Stimulated activated CD4-positive, alpha-beta T cell treated with anti-CD3 and anti-CD28 coated beads, Interleukin-2, amount 100 ng/mL, for 24 hours (primary cell): ENCODE data around the gene VSIG8.
A peak's percentile ranks its signal among the peaks of the same experiment; 100 is the strongest.
"Not testable (repeated sequence)": the region's sequence is repeated elsewhere in the genome, so short reads cannot be mapped to it uniquely, and the experiment has no call there.

ENCODE experiments used
- DNase-seq, 2 donors: peaks; one replicate each; pipeline ENCODE4 v3.0.0-alpha.2; 2020

VSIG8 gene, protein sequence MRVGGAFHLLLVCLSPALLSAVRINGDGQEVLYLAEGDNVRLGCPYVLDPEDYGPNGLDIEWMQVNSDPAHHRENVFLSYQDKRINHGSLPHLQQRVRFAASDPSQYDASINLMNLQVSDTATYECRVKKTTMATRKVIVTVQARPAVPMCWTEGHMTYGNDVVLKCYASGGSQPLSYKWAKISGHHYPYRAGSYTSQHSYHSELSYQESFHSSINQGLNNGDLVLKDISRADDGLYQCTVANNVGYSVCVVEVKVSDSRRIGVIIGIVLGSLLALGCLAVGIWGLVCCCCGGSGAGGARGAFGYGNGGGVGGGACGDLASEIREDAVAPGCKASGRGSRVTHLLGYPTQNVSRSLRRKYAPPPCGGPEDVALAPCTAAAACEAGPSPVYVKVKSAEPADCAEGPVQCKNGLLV

DNA sequence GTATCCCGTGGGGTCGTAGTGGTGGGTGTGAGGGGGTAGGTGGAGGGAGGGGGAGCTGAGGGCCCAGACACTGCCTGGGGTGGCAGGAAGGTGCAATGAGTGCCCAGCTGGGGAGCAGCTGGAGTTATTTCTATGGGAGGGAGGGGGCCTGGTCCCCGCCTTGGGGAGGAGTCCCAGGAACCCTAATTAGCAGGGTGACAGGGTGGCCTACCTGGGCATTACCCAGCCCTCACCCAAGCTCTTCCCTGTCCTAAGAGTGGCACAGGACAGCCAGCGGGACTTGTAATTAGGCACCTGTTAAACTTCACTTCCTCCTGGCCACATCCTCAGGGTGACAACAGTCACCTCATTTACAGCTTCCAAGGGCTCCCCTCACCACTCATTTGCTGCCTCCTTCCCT, at the start of gene VSIG8:
Gene VSIG8, minus strand, starts transcription at position 101 of the 400 bp plus-strand sequence. CDS start 136 bp downstream, outside the sequence.
- DNase-seq = no peak

DNA sequence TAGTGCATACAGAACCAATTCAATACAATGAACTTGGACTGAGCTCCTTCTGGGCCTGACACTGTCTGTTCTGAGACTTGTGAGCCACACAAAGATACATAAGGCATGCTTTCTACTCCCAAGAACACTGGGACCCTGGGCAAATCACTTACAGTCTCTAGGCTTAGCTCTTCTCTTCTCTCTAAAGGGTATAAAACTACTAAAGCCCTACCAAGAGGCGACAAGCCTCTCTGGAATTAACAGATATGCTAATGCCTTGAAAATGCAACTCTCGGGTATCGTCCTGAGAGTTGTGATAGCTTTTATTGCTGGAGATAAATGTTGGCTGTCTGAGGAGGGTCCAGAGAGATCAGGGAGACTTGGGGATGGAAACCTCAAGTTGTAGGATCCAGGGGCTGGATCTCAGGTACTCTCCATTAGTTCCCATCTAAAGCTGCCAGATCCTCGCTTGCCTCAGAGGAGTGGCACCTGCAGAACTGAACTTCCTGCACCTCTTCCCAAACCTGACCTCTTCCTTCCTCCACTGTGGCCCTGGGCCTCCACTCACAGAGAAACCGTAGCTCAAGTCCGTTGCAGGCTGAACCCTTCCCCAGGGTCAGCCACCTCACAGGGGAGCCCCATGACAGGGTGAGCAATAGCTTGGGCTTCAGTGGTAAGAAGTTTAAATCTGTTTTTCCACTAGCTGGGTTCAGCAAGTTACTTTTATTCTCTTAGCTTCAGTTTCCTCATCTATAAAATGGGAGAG, 49.0 kb upstream of the VSIG8 start:
- no peak for DNase-seq

DNA sequence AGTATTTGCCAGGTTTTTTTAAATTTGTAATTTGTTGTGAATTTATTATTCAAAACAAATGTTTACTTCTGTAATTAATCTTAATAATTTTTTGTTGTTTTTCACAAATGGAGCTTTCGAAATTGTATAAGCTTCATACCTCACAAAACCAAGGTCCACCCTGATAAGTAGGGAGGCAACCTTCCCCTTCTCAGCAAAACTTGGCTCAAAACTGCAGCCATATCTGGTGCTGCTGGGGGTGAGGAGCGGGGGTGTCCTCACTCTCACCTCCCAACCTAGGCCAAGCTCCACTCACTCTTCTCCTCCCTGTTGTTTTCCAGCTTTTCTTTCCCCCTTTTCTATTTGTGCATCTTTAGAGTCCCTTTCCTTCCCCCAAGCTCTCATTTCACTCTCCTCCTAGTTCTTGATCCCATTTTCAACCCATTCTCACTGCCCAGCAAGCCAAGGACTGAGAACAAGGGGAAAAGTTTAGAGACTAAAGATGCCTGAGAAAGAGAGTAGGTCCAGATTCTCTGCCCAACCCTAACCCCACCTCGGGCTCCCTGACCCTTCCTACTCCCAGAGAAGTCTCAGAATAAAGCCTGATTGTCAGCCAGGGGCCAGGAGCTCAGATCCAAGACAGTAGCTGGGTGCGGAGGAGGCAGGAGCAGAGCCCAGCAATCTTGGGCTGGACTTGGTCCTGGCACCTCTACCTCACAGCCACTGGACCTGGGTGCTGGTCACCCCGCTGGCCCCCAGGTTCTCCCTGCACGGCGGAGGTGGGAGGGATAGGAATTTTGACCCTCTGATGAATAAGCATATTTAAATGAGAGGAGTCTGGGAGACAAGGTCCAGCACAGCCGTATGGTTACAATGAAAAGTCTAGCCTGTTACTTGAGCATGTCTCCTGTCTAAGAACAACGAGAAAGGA, 45.8 kb upstream of the VSIG8 start:
- DNase-seq = no peak

DNA sequence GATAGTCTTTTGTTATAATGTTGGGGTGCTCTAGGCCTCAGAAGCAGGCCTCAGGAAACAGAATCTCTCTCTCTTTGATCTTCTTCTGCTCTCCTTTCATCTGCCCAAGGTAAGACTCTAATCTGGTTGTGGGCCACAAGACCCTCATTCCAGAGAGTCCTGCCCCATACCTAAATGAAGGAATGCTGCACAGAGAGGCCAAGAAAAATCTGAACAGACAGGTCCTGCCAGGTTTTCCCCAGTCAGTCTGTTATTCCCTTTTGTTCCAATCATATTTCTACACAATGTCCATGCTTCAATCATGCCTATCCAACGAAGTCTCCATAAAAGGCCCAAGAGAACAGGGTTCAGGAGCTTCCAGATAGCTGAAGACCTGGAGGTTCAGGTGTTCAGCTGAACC, 44.5 kb upstream of the VSIG8 start:
- DNase-seq = no peak

DNA sequence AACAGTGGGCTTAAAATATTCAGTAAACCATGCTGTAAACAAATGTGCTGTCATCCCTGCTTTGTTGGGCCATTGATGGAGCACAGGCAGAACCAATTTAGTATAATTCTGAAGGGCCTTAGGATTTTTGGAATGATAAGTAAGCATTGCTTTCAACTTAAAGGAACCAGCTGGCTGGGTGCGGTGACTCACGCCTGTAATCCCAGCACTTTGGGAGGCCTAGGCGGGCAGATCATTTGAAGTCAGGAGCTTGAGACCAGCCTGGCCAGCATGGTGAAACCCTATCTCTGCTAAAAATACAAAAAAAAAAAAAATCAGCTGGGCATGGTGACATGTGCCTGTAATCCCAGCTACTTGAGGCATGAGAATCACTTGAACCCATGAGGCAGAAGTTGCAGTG, 41.6 kb upstream of the VSIG8 start:
- DNase-seq = not testable (repeated sequence)

DNA sequence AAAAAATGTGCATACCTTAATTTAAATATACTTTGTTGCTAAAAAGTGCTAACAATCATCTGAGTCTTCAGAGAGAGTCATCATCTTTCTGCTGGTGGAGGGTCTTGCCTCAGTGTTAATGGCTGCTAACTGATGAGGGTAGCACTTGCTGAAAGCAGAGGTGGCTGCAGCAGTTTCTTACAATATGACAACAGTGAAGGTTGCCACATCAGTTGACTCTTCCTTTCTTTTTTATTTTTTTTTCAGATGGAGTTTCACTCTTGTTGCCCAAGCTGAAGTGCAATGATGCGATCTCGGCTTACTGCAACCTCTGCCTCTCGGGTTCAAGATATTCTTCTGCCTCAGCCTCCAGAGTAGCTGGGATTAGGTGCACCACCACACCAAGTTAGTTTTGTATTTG, 40.1 kb upstream of the VSIG8 start:
- no peak for DNase-seq

DNA sequence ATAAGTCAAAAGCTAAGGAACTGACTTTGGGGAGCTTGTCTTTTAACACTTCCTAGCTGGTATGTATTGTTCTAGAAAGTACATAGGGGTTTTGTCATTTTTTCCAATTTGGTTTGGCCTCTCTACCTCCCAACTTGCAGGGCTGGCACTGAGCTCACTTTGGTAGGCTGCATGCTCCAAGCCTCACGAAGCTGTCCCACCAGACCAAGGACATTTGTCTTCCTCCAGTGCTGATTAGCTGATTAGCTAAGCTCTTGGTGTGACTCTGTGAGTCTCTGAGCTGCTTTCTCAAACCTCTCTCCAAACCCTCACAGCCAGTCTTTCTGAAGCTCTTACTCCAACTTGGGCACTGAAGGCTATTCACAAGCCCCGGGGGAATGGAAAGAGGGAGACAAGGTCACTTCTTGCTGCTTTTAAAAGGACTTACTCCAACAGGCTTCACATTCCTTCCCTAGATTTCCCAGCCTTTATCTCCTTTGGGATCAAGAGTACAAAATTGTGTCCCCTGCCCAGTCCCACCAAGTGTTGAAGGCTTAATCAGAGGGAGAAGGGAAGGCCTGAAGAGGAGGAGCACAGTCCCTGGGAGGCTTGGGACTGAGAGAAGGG, 38.4 kb upstream of the VSIG8 start:
- no peak for DNase-seq

DNA sequence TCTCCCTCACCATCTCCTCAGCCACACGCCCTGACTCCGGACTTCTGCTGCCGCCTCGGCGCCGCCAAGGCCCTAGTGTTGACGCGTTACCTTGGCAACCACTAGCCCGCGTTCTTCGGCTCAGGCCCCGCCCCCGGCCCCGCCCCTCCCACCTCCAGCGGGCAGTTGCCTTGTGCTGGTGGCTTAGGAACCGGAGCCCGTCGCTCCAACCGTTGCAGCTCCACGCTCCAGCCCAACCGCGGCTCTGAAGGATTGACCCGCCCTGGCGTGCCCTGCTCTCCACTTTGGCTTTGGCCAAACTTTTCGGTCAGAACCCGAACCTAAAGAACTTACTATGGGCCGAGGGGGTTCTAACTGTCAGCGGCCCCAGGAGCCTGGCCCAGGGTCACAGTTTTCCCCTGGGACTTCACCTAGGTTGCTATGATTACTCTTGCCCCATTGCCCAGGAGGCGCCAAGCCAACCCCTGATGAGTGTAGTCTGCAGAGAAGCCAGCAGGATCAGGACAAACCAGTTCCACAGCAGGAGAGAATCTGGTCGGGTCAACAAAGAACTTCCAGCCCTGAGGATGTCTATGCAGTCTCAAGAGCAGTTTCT, 37.7 kb upstream of the VSIG8 start, which contains the start of gene CFAP45:
Gene CFAP45, minus strand, starts transcription at position 80 of the 595 bp plus-strand sequence. Its CDS starts 67 bp downstream, at position 13.
- DNase-seq = no peak

DNA sequence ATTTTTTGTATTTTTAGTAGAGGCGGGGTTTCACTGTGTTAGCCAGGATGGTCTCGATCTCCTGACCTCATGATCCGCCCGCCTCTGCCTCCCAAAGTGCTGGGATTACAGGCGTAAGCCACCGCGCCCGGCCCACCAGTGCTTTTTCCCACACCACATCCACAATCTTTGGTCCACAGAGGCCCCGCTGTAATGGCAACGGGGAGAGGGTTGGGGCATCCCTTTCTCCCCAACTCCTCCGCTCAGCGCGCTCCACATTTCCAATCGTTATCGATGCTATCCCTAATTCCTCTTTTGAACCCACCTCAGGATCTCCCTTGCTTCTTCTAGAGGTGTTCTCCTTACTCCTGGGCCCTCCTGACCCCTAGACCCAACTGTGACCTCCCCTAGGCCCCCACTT, 37.2 kb upstream of the VSIG8 start:
- not testable (repeated sequence) for DNase-seq

DNA sequence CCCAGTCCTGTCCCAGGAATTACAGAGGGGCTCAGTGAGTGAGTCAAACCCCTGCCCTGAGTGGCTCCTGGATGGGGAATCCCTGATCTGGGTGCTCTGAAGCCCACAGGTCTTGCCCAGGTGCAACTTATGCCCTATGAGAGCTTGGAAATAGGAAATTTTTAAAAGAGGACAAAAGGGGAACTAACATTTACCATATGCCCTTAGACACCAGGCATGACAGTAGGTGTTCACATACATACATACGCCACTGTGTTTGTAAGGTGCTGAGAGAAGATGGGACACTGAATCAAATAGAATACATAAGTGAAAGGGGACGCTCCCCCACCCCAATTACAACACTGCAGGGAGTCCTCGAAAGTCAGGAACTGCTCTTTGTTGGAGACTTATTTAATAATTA, 36.1 kb upstream of the VSIG8 start:
- no peak for DNase-seq

DNA sequence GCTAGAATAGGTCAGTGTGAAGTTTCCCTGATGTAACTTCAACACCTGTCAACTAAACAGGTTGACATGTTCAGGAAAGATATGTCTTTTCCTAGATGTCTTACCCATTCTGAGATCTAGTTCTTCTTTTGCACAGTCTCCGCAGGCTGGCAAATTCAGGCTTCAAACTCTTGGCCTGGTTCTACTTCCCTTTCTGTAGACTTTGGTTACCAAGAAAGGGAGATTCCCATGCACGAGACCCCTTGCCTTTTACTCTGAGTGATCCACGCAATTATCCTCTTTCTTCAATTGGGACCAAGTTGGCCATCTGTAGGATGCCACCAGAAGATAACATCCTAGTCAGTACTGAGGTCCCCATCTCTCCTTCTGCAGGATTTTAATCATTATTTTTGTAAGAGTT, 35.5 kb upstream of the VSIG8 start:
- no peak for DNase-seq

DNA sequence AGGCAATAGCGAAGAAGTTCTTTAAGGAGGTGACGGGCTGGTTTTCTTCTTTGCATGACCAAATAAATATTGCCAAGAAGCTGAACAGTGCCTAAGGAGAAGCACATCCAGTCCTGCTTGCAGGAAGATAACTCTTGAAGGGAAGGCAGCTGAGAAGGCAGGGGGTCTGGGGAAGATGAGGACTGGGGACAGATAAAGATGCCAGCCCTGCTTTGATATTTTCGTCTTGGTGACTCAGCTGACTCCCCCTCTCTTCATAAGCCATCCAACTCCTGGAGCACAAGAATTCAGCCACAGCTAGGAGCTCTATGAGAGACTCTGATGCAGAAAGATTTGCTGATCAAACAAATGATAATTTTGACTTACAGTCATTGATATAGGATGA, 34.1 kb upstream of the VSIG8 start:
- DNase-seq = no peak

DNA sequence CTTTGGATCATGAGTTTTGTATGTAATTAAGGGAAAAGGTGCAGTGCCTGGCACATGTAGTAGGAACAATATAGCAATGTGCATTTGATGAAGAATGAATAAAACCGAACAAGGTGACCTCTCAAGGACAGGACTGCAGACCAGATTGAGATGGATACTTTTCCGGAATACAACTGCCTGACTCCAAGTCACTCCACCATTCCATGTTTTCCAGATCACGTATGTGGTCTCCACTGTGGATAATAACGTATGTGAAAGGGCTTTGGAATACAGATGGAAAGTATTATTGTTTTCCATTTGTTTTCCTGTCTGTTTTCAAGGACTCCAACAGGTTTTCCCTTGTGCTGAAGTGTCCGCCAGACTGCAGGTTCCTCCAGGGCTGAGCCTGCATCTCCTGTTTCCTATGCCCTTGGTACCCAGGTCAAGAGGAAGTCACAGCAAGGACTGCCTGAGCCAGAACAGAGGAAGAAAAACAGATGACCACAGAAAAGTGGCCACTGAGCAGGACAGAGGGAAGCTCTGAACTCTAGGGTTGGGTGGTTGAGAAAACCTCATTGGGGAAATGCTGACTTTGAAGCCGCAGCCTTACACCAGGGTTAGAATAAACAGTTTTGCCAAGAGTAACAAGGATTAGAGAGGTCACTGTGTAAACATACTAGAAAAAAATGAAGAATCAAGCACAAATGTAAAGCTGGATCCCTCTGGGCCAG, 33.5 kb upstream of the VSIG8 start:
- no peak for DNase-seq

DNA sequence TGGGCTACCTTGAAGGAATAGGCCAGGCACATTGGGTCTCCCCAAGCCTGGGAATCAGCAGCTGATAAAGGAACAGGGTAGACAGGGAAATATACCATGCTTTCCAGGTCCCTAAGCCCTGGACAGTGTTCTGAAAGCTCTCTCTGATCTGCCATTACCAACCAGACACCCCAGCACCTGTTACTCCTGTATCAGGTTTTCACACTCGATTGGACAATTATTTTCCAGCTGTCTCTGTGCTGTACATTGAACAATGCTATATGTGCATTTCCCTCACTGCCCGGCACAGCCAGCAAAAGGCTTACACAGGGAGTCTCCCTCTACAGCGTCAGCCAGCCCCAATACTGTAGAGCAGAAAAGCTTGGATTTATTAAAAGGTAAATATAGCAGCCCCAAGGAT, 32.8 kb upstream of the VSIG8 start:
- no peak for DNase-seq

DNA sequence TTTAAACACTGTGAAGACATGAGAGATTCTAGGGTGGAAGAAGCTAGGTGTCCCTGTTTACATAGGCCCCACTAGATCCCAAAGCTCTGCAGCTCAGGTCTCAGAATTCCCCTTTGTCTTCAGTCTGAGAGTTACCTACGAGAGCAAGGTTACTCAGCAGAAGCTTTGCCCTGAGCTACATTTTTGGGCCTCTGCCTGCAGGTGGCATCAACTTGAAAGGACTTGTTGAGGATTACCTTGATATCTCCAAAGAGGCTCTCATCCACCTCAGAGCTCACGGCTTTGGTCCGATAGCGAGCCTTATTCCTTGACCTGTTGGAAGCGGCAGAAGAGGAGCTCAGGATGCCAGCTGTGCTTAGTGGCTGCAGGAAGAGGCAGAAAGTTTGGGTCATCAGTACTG, 30.5 kb upstream of the VSIG8 start:
- no peak for DNase-seq

DNA sequence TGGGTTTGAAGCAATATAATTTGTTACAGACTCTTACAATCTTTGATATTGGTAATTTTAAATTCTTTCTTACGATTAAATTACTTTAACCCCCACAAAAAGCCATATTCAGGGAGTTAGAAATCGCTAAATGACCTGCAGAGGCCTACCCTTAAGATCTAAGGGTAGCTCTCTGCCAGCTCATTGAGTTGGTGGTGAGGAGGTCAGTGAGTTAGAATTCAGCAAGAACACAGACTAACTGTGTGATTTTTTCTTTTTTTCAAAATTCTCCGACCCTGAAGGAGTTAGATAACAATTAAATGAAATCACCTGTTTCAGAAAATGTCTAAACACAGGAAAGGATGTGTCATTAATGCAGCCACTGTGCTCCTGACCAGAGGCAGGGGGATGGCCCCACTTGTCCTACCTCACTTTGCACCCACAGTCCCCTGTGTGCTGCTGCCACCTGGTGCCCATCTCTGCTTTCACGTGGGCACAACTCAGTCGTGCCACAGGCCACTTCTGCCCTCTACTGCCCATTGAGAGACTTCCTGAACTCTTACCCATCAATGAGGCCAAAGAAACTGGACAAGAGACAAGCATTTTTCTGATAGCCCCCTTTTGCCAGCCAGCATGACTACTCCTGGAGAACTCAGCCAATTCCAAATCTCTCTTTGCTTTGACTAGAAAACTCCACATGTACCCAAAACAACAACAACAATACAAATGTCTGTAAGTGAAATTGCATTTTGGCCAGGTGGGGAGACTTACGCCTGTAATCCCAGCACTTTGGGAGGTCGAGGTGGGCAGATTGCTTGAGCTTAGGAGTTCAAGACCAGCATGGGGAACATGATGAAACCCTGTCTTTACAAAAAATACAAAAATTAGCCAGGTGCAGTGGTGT, 29.1 kb upstream of the VSIG8 start:
- DNase-seq = peak; percentile 78 to 79

DNA sequence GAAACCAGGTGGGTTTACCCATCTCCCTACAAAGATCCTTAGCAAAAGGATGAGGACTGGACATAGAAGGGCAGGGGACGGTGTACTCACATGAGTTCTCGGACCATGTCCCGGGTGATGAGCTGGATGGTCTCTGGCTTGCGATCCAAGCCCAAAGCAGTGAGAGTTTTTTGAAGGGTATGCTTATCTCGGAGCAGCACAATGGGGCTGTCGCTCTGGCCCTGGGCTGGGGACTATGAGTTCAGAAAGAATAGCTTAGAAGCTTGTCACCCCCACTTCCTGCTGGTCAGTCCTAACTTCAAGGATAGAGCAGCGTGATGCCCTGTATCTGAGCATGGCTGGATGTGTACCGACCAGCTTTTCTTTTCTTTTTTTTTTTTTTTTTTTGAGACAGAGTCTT, 27.9 kb upstream of the VSIG8 start:
- DNase-seq = no peak

DNA sequence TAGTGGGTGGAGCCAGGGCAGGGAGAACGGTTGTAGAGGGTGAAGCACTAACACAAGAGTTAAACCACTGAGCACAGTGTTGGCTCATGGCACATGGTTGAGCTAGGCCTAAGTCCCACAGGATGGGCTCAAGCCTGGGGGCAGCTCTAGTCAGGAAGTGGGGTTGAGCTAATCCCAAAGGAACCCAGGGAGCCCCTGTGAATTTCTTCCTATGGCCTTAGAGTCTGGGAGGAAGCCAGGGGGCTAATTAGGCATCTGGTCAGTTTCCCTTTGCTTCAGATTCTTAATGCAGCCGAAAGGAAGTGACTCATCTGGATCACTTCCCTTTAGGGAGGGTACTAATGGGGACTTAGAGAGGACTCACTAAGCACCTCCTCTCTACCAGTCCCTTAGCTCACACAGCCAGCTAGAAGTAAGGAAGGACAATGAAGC, 27.4 kb upstream of the VSIG8 start:
- no peak for DNase-seq

DNA sequence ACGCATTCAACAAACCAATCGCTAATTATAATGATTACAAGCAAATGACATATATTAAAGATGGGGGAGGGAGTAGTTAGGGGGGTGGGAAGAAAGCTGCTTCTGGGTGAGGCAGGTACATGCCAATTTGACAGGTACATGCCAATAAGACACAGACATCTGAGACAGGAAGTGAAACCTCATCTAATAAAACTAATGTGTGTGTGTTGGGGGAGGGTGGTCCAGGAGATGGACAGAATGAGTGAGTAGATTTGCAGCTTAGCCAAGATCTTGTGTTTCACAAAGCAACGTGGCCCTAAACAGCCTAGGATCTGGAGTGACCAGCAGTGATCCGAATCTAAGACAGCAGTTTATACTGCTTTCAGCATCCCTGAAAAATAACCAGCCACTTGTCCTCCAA, 26.7 kb upstream of the VSIG8 start:
- DNase-seq = no peak

DNA sequence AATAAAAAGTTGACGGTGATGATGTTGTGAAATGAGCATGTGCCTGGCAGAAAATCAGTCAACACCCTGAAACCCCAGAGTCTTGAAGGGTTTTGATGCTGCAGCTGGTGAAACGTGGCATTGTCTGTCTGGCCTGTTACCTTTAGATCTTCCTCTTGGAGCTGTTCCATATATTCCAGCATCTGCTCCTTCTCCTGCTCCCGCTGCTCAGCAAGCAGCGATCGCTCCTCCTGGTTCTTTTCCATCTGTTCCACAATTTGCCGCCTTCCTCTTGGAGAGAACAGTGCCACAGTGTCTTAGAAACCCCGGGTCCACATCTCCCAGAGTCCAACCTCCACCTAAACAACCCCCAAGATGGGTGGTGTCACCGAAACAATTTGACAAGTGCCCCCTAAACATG, 21.8 kb upstream of the VSIG8 start:
- no peak for DNase-seq

DNA sequence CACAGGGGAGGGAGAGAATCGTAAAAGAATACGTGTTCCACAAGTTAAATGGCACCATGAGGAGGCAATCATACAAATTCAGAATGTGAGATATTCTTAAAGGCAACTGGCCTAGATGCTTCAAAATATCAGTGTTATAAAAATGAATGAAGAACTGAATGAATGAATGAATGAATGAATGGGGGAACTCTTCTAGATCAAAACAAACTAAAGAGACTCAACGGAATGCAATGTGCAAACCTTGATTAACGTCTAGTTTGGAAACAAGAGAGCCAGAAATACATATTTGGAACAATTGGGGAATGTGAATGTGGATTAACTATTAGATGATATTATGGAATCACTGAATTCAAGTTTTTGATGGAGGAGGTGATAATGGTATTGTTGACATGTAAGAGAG, 20.7 kb upstream of the VSIG8 start:
- no peak for DNase-seq
